HG03460 (cell line): ENCODE measurements around the gene CD81.
"Not testable (repeated sequence)": the region's sequence is repeated elsewhere in the genome, so short reads cannot be mapped to it uniquely, and the experiment has no call there.

ENCODE experiments used
- ATAC-seq: cut with Tn5 transposase; IDR thresholded peaks from one replicate; pipeline ENCODE4 v1.9.1; 2021; ENCODE audit not compliant: unreplicated experiment

The CD81 gene, protein sequence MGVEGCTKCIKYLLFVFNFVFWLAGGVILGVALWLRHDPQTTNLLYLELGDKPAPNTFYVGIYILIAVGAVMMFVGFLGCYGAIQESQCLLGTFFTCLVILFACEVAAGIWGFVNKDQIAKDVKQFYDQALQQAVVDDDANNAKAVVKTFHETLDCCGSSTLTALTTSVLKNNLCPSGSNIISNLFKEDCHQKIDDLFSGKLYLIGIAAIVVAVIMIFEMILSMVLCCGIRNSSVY

DNA sequence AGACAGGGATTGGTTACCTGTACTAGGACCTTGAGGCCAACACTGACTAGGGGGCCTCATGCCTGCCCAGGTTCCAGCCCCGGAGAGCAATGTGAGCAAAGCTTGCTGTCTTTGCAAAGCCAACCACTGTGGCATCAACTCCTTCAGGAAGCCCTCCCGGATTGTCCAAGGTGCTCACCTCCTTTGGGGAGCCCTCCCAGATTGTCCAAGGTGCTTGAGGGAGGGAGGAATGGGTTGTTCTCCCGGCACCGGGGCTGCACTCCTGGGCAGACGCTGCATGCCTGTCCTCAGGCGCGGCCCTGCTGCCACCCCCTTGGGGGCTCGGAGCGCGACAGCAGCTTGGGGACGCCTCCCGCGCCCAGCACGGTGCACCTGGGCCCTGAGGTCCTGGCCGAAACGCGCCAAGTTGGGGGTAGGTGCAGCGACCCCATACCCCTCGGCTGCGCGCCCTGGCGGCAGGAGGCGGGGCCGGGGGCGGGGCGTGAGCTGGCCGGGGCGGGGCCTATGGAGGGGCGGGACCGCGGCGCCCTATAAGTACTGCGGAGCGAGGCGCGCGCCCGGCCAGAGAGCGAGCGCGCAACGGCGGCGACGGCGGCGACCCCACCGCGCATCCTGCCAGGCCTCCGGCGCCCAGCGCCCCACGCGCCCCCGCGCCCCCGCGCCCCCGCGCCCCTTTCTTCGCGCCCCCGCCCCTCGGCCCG is at the start of gene CD81:
Gene CD81, plus strand, starts transcription at position 560 of the 701 bp plus-strand sequence. CDS start 240 bp downstream, outside the sequence.
- no peak for ATAC-seq

DNA sequence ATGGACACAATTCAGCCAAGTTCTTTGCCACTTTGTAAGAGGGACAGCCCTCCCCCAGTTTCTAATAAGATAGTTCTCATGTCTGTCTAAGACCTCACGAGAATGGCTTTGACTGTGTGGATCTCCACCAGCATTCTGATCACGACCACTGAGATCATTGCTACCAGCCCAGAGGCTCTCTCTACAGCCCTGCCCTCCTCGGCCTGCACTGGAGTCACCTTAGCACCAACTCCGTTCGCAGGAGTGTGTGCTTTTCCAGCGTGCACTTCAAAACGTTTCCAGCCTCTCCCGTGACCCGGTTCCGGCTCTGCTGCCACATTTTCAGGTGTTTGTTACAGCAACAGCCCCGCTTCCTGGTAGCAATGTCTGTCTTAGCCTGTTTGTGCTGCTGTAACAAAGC is 49.1 kb upstream of the CD81 start:
- no peak for ATAC-seq

DNA sequence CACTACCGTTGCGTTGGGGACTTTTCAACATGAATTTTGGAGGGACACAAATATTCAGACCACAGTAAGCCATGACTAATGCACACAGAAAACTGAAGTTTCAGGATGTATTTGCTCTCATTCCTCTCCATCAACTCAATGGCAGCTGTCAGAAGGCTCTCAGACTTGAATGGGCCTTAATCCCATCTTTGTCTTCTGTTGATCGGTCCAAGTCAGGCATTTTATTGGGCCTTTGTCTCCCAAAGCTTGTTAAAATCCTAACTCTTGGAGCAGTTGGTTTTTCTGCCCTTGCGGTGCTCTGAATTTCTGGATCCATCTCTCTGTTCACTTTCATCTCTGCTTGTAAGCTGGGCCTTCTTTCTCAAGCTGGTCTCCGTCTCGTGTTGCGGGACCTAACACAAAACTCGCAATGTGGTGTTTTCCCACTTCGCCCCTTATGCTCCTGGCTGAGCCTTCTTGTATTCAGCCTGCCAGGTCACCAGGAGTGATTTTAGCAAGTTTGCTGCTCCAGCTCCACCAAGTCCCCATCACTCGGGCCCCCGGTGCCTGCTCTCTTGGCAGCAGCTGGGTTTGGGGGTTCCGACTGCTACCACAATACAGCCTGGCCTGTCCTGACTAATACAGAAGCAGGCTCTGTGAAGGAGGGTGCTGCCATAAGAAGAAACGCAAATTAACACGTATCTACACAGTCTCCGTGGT is 48.3 kb upstream of the CD81 start:
- no peak for ATAC-seq

DNA sequence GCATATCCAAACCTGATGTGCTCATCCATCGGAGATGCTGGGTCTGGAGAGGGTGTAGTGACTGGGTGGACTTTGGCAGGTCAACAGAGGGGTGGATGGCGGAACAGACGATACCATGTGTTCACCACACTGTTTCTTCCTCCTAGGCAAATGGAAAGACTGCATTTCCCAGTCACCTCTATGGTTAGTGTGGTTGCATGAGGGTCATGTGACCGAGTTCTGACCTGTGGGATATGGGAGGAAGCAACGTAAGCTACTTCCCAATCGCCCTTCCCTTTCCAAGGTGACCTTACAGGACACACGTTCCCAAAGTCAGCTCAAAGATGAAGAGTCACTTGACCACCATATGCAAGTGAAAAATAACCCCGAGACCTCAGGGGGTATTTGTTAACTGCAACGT is 47.6 kb upstream of the CD81 start:
- ATAC-seq = no peak

DNA sequence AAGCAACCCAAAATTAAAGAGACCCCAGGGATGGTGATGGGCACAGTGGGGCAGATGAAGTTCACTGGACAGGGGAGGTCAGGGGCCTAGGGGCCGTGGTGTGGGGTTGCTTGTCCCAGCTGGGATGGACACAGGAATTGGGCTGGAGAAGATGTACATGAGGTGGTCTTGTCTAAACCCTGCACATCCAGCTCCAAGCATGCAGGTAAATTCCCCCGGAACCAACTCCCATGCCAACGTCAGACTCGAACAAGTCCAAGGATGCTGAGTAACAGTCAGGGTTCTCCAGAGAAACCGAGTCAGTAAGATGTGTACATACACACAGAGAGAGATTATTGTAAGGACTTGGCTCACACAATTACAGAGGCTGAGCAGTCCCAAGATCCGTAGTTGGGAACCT is 46.4 kb upstream of the CD81 start:
- no peak for ATAC-seq

DNA sequence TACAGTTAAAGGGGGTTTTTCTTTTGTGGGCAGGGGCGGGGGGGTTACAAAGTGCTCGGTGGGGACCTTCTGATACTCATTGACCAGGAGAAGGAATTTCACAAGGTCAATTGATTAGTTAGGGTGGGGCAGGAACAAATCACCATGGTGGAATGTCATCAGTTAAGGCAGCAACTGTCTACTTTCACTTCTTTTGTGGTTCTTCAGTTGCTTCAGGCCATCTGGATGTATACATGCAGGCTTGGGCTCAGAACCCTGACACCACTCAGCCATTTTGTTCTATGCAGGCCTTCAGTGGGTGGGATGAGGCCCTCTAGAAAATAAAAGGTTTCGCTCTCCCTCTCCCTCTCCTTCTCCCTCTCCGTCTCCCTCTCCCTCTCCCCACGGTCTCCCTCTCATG is 45.7 kb upstream of the CD81 start:
- ATAC-seq = no peak

DNA sequence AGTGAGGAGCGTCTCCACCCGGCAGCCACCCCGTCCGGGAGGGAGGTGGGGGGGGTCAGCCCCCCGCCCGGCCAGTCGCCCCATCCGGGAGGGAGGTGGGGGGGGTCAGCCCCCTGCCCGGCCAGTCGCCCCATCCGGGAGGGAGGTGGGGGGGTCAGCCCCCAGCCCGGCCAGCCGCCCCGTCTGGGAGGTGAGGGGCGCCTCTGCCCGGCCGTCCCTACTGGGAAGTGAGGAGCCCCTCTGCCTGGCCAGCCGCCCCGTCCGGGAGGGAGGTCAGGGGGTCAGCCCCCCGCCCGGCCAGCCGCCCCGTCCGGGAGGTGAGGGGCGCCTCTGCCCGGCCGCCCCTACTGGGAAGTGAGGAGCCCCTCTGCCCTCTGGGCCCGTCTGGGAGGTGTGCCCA is 44.5 kb upstream of the CD81 start:
- ATAC-seq = not testable (repeated sequence)

DNA sequence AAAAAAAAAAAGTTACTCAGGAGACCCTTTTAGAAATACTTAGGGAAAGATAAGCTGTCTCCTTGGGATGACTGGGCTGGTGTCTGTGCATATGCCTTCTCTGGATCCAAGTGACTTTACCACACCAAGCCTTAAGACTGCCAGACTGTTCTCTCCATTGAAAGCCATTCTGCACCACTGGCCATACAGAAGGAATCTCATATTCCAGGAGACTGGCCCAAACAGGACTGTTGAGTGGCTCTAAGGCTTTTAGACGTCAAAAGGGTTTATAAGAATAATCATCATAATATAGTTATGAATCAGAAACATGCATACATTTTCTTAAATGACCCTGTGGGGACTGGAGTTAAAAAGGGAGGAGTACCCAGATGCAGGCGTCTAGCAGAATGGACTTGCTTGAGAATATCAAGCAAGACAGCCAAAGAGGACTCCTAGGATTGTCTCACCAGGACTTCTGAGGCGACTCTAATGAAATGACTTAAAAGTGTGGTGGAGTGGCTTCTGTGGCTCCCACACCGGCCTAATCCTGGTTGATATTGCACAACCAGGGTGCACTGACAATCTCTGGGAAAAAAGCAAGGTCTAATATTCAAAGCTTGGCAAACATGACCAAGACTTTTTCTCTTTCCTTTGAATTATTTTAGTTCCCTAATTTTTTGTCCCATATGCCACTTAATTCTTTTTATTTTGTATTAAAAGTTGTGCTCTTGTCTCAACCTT is 43.5 kb upstream of the CD81 start:
- ATAC-seq = not testable (repeated sequence)

DNA sequence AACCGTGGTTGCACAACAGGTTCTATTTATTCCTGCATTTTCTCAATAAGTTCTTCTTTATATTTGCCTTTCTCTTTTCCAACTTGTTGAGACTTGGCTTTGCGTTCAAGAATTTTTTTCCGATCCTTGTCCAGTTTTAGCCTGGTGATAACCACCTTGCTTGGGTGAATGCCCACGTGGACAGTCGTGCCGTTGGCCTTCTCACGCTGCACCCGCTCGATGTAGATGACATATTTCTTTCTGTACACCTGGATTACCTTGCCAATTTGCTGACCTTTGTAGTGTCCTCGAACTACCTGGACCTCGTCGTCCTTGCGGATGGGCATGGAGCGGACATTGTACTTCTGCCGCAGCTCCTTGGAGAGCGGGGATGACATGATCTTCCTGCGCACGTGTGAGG is 41.8 kb upstream of the CD81 start:
- ATAC-seq = not testable (repeated sequence)

DNA sequence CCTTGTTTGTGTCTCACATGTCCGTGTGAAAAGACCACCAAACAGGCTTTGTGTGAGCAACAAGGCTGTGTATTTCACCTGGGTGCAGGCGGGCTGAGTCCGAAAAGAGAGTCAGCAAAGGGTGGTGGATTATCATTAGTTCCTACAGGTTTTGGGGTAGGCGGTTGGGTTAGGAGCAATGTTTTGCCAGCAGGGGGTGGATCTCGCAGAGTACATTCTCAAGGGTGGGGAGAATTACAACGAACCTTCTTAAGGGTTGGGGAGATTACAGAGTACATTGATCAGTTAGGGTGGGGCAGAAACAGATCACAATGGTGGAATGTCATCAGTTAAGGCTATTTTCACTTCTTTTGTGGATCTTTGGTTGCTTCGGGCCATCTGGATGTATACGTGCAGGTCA is 38.4 kb upstream of the CD81 start:
- ATAC-seq = not testable (repeated sequence)

DNA sequence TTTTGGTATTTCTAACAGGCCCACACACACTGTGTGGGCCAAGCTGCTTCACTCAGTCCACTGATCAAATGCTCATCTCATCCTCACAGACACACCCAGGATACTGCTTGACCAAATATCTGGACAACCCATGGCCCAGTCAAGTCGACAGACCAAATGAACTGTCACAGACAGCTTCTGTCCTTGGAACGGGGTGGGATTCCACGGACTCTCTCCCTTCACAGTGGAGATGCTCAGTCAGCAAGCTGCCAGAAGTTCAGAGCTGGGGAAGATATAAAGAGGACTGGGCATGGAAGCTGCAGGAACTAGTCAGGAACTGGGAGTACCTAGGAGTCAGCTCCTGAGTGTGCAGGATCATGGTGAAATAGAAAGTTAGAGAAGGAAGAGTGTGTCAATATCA is 34.6 kb upstream of the CD81 start:
- ATAC-seq = no peak

DNA sequence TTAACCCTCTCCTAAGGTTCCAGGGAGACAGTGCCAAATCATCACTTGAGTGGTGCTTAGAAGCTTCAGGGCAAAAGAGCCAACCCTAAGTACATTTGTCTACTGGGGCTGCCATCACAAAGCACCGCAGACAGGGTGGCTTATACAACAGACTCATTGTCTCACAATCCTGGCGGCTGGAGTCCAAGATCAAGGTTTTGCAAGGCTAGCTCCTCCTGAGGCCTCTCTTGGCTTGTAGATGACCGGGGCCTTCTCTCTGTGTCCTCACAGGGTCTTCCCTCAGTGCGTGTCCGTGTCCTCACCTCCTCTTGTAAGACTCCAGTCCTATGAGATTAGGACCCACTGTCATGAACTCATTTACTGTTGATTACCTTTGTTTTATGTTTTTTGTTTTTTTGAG is 34.1 kb upstream of the CD81 start:
- no peak for ATAC-seq

DNA sequence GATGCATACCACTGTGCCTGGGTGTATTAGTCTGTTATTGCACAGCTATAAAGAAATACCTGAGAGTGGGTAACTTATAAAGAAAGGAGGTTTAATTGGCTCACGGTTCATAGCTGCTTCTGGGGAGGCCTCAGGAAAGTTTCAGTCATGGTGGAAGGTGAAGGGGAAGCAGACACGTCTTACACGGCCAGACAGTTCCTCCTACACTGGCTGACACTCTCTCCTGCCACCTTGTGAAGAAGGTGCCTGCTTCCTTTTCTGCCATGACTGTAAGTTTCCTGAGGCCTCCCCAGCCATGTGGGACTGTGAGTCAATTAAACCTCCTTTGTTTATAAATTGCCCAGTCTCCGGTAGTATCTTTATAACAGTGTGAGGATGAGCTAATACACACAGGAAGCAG is 33.6 kb upstream of the CD81 start:
- ATAC-seq = no peak

DNA sequence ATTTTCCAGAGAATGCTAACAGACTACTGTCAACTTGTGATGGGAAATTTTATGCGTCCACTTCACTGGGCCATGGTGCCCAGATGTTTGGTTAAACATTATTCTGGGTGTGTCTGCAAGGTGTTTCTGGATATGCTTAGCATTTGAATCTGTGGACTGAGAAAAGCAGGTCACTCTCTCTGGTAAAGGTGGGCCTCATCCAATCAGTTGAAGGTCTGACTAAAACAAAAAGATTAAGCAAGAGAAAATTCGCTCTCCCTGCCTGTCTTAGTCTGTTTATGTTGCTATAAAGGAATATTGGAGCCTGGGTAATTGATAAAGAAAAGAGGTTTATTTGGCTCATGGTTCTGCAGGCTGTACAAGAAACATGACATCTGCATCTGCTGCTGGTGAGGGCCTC is 32.1 kb upstream of the CD81 start:
- no peak for ATAC-seq

DNA sequence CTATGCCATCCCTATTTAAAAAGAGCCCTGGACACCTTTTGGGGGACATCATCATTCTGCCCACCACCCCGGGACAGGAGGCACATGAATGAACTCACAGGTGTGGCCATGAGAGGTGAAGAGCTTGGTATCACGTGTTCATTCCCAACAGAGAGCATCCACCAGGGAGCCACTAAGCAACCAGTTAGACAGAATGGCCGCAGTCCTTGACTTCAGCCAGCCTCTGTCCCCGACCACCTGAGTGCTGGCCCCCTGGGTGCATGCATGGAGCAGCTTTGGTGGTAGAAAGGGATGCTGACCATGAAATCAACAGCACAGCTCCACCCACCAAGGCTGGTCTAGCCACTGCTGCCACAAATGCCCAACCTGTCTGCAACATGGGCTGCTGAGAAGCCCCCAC is 31.1 kb upstream of the CD81 start:
- no peak for ATAC-seq

DNA sequence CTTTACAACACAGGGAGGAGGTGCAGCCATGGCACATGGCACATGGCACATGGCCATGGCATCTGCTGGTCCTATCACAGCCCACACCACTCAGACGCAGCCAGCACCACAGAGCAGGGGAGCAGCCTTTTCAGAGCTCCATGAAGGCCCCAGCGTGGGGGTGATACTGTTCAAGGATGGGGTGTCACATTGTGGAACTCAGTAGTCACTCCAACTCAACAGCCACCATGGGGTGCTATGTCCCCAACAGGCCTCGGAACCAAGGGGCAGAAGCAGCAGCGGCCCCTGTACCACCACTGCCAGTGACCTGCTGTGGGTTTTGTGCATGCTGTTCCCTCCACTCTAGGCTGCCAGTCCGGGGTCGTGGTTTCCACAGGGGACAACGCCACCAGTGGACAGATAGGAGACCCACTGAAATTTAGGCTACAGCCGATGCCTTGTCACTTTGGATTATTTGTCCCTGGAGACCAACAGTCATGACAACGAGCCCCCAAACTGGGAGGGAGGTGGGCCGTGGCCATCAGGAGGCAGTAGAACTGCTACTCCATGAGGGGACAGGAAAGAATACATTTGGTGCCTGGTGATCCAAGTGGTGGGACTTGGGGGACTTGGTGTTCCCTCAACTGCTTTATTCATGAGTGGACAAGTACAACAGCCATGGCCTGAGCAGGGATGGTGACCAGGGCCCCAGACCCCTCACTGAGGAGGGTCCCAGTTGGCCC is 30.4 kb upstream of the CD81 start:
- ATAC-seq = no peak

DNA sequence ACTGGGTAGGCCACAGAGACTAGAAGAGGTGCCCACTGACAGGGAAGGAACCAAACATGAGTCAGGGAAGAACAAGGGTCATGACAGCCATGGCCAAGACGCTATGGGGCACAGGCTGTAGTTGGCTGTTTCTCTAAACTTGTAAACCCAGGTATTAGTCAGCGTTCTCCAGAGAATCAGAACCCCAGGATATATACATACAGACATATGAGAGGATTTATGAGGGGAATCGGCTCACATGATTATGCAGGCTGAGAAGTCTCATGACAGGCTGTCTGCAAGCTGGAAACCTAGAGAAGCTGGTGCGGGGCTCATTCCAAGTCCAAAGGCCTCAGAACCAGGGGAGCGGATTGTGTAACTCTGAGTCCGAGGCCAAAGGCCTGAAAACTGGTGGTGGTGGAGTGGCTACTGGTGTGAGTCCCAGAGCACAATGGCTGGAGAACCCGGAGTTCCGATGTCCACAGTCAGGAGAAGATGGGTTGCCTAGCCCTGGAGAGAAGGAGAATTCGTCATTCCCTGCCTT is 29.7 kb upstream of the CD81 start:
- ATAC-seq = no peak

DNA sequence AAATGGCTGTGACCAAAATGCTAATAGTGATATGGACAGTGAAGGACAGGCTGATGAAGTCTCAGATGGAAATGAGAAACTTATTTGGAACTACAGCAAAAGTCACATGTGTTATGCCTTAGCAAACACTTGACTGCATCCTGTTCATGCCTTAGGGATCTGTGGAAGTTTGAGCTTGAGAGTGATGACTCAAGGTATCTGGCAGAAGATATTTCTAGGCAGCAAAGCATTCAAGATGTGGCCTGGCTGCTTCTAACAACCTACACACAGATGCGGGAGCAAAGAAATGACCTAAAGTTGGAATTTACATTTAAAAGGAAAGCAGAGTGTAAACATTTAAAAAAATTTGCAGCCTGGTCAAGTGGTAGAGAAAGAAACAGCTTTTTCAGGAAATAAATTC is 28.1 kb upstream of the CD81 start:
- ATAC-seq = no peak

DNA sequence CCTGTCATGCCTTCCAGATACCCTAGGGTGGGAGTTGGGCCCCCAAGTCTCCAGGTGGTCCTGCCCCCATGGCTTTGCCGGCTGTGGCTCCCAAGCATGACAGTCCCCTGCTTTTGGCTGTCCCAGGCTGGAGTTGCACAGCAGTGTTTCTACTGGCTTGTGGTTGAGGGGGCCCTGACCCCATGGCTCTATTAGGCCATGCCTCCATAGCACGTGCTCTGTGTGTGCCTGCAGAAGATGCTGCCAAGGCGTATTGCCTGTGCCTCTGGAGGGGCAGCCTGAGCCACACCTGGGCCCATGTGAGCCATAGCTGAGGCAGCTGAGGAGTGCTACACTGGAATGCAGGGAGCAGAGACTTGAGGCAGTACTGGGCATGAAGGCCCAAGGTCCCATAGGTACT is 25.4 kb upstream of the CD81 start:
- no peak for ATAC-seq

DNA sequence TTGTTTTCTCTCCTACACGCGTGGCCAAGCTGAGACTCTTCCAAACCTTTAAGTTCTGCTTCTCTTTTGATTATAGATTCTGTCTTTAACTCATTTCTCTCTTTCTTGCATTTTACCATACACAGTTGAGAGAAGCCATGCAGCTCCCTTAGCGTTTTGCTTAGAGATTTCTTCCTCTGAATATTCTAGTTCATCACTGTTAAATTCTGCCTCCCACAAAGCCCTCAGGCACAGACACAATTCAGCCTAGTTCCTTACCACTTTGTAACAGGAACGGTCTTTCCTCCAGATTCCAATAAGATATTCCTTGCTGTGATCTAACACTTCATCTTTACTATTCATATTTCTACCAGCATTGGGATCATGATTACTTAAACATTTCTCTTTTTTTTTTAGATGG is 24.7 kb upstream of the CD81 start:
- ATAC-seq = no peak
